Raji (cell line): ENCODE measurements around the gene SAA1.

ENCODE experiments used
- POLR2A ChIP-seq: IDR thresholded peaks from 2 replicates; pipeline ENCODE4 v1.6.1; 2011; ENCODE audit warnings: low read depth, low read length, control low read depth; ENCODE audit not compliant: insufficient read depth

SAA1 gene

DNA sequence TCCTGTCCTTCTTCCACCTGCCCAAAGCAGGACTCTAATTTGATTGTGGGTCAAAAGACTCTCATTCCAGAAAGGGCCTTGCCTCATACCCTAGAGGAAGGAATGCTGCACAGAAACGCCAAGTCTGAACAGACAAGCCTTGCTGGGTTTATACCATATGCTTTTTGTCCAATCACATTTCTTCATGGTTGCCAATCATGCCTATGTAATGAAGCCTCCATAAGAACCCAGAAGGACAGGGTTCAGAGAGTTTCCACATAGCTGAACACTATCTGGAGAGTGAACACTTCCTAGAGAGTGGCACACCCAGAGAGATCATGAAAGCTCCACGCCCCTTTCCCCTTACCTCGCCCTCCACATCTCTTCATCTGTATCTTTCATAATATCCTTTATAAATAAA lies 12.8 kb upstream of the SAA1 start:
- no peak for TF ChIP-seq POLR2A

GRCh38 chr11:18253778-18254338 lies 12.2 kb upstream of the SAA1 start:
- no peak for TF ChIP-seq POLR2A

GRCh38 chr11:18254781-18255361 lies 11.2 kb upstream of the SAA1 start:
- TF ChIP-seq POLR2A, result no peak

DNA sequence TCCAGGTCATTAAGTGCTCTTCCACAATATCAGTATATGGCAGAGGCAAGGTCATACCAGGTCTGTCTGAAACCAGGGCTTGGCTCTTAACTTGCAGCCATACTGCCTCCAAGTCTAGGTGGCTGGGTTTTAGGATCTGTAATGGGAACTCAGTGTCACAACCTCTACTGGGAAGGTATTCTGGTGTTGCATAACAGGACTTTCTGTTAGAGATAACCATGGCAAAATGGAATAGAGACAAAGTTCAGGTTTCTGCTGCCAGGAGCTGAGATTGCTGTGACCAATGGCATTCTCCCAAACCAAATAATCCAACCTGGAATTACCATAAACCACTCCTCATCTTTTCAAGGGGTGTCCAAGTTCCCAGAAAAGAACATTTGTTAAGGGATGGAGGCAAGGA lies 6.8 kb upstream of the SAA1 start:
- no peak for TF ChIP-seq POLR2A

GRCh38 chr11:18261721-18262120 lies 4.3 kb upstream of the SAA1 start:
- TF ChIP-seq POLR2A, result no peak

DNA sequence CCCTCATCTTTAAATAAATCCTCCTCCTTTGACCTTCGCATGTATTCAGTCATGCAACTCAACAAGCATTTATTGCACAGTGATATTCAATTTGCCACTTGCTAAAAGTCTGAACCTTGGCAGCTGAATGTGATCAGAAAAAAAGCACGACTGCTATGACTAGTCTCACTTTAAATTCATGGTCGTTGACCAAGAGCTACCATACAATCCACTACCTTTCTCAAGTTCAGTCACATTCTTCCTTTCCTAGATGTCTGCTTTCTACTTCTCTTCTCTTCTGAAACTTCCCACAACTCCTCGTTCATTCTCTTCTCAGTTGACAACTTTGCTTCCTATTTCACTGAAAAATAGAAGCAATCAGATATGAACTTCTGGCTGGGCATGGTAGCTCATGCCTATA lies 2.0 kb upstream of the SAA1 start:
- no peak for TF ChIP-seq POLR2A

DNA sequence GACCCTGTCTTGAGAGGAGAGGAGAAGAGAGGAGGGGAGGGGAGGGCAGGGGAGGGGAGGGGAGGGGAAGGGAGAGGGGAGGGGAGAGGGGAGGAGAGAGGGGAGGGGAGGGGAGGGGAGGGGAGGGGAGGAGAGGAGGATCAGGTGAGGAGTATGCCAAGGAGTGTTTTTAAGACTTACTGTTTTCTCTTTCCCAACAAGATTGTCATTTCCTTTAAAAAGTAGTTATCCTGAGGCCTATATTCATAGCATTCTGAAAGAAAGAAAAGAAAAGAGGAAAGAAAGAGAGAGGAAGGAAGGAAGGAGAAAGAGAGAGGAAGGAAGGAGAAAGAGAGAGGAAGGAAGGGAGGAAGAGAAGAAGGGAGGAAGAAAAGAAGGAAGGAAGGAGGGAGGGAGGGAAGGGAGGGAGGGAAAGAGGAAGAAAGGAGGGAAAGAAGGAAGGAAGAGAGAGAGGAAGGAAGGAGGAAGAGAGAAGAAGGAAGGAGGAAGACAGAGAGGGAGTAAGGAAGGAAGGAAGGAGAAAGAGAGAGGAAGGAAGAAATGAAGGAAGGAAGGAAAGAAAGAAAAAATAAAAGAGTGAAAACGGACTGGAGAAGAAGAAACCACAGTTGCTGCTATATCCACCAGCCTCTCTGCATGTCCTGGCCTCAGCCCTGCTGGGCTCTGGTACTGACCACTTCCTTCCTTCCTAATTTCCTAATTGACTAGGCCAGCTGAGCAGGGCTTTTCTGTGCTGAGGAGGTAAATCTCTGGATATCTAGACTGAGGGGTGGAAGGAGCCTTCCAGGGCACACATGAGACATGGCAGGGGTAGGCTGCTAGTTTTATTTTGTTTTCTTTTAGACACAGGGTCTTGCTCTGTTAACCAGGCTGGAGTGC lies 1.1 kb upstream of the SAA1 start:
- TF ChIP-seq POLR2A, result no peak

GRCh38 chr11:18270102-18270501 lies 4.0 kb downstream of the SAA1 start:
- TF ChIP-seq POLR2A, result no peak

GRCh38 chr11:18271206-18271605 lies 5.1 kb downstream of the SAA1 start:
- no peak for TF ChIP-seq POLR2A

- no peak for TF ChIP-seq POLR2A
These were observed 11.7 kb downstream of the SAA1 start for GRCh38 chr11:18277565-18278271.

DNA sequence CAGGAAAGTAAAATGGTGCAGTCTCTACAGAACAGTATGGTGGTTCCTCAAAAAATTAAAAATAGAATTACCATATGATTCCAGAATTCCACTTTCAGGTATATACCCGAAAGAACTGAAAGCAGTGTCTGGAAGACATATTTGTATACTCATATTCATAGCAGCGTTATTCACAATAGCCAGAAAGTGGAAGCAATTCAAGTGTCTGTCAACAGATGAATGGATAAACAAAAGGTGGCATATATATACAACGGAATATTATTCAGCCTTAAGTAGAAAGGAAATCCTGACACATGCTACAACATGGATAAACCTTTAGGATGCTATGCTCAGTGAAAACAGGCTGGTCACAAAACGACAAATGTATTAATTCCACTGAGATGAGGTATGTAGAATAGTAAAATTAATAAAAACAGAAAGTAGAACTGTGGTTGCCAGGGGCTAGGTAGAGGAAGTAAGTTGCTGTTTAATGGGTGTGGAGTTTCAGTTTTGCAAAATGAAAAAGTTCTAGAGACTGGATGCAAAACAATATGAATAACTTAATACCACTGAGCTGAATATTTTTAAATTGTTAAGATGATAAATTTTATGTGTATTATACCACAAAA lies 14.5 kb downstream of the SAA1 start:
- no peak for TF ChIP-seq POLR2A

- TF ChIP-seq POLR2A, result no peak
These were observed 16.6 kb downstream of the SAA1 start for GRCh38 chr11:18282626-18283025.

DNA sequence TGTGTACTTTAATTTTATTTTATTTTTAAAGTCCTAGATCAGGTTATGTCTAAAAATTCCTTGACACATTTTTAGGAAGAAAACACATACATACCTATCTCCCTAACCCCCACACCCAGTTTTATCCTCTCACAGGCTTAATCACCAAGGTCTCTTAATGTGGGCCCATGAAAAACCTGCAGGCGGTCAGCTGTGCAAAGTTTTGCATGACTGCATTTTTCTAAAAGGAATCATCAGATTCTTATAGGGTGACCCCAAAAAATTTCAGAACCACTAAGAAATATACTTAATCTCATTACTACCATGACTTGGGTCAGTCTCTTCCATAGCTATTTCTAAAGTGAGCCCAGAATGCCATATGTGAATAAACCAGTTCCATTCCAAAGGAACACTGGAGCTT lies 19.8 kb downstream of the SAA1 start:
- TF ChIP-seq POLR2A, result no peak

DNA sequence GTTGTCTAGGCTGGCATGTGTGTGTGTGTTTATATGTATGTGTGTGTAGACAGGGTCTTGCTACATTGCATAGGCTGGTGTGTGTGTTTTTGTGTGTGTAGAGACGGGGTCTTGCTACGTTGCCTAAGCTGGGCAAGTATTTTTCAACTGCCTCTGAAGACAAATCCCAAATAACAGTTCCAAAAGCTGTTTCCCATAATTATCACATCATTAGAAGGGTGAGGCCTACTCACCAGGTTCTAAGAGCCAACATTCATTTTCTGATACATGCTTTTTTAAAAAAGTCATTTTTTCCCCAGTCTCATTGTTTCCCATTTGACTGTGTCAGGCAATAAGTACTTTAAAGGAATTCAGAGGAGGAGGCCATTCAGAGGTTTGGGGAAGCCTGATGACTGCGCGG lies 22.8 kb downstream of the SAA1 start:
- TF ChIP-seq POLR2A, result no peak

- TF ChIP-seq POLR2A, result no peak
These were observed 28.8 kb downstream of the SAA1 start for GRCh38 chr11:18294862-18295261.
